HG03442 (cell line): ENCODE results near the gene ADAM8.

Source experiments
- ATAC-seq: cut with Tn5 transposase; IDR thresholded peaks from one replicate; pipeline ENCODE4 v1.9.1; 2021; ENCODE audit warnings: mild to moderate bottlenecking, moderate library complexity; ENCODE audit not compliant: unreplicated experiment

The ADAM8 gene

DNA sequence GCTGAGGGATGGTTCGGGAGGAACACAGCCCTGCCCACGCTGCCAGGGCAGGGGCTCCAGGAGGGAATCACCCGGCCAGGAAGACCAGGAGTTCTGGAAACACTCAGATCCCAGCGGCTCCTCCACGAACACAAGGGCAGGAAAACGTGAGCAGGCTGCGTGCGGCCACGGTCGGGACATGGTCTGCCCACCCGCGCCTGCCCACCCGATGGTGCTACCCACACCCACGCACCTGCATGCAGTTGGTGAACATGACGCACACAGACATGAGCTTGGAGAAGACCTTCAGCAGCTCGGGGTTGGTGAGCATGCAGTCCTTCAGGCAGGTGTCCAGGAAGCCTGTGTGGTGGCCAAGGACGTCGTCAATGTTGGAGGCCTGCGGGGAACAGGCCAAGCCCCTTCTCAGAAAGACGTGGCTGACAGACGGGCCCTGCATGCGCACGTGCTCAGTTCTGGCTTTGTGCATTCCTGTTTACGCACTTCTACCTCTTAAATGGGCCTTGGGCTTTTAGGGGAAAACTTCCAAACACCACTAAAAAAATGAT lies 6.2 kb upstream of the ADAM8 start:
- ATAC-seq: no peak

- no peak for ATAC-seq
Measured at GRCh38 chr10:133281628-133282372, 5.1 kb upstream of the ADAM8 start.

DNA sequence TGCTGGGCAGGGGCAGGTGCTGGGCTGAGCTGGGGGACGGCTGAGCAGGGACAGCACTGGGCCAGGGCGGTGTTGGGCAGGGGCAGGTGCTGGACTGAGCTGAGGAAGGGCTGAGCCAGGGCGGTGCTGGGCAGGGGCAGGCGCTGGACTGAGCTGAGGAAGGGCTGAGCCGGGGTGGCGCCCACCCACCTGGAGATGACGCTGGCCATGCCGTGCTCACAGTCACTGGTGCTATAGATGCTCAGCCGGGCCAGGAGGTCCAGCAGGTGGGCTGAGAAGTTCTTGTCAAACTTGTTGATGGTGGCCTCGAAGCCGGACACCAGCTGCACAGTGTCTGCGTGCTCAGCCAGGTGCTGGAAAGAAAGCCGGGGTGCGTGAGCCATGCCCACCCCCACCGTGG lies 4.4 kb upstream of the ADAM8 start:
- no peak for ATAC-seq

DNA sequence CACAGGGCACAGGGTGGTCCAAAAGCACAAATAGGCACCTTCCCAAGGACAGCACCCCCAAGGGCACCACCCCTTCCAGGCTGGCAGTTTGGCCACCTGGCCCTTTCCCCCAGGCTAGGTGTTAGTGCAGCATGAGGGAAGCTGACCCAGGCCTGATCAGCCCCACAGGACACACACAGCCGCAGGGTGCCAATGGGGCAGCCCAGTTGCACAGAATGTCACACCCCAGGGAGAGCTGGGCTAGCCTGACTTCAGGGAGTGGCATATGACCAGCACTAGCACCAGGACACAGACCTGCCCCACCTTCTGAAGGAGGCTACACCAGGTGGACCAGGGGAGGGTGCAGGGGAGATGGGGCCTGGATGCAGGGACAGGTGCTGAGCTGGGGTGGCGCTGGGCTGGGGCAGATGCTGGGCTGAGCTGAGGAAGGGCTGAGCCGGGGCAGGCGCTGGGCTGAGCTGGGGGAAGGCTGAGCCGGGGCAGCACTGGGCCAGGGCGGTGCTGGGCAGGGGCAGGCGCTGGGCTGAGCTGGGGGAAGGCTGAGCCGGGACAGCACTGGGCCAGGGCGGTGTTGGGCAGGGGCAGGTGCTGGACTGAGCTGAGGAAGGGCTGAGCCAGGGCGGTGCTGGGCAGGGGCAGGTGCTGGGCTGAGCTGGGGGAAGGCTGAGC lies 3.9 kb upstream of the ADAM8 start:
- ATAC-seq: no peak

GRCh38 chr10:133279326-133280226 lies 2.9 kb upstream of the ADAM8 start:
- ATAC-seq: no peak

- peak; percentile 37 for ATAC-seq
Measured at GRCh38 chr10:133278577-133279265, 2.1 kb upstream of the ADAM8 start.

DNA sequence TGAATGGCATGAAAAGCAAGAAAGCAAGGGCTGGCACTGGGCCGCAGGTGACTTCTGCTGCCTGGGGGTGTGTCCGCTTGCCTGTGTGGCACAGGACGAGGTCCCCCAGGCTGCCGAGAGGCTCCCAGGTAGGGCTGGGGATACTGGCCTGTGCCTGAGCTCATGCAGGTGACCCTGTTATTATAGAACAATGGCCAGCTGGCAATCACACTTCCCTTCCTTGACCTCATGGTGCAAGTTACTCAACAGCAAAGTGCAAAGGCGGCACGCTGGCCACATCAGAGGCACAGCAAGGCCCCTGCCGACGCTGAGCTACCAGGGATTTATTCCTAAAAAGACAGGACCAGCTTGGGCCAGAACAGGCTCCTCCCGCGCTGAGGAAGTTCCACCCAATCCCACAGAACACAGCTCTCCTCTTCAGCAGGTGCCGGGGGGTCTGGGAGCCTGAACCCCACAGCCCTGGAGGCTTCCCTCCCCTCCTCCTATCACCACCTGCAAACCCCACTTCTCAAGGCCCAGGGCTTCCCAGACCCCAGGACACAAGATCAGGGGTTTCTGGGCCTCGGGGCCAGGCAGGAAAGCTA lies 1.4 kb upstream of the ADAM8 start:
- no peak for ATAC-seq

GRCh38 chr10:133277277-133277992 lies 767 bp upstream of the ADAM8 start:
- ATAC-seq: no peak

DNA sequence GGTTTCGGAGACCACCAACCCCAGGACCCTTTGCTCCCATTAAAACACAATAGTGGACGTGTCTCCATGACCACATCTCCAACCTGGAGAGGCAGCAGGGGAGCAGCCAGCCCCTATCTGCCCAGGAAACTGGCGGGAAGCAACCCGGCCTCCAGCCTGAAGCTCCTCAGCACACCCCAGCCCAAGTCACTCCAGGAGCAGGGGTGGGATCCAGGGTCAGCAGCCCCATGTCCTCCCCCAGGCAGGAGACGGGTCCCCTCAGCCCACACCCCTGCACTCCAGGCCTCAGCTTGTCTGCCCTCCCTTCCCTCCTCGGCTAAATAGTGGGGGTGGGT lies 601 bp downstream of the ADAM8 start:
- no peak for ATAC-seq

DNA sequence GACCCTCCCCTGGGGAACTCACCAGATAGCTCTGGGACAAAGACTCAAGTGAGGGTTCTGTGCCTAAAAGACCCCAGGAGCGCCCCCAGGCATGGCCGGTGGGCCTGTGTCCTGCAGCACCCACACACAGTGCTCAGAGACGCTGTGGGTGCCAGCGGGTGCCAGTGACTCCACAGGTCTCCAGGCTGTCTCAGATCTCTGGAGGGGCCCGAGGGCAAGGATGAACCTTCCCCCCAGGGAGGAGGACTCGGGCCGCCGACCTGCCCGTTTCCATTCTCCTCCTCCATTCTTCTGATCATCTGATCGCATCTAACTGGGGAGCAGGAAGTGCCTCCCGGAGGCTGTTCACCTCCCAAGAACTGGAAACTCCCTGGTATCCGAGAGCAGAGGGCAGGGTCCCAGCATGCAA lies 980 bp downstream of the ADAM8 start:
- peak; percentile 30 for ATAC-seq

- ATAC-seq: peak; percentile 44
Measured at GRCh38 chr10:133274751-133275683, 1.7 kb downstream of the ADAM8 start.

GRCh38 chr10:133273534-133274143 lies 3.0 kb downstream of the ADAM8 start:
- no peak for ATAC-seq

GRCh38 chr10:133272964-133273420 lies 3.7 kb downstream of the ADAM8 start:
- ATAC-seq: no peak

DNA sequence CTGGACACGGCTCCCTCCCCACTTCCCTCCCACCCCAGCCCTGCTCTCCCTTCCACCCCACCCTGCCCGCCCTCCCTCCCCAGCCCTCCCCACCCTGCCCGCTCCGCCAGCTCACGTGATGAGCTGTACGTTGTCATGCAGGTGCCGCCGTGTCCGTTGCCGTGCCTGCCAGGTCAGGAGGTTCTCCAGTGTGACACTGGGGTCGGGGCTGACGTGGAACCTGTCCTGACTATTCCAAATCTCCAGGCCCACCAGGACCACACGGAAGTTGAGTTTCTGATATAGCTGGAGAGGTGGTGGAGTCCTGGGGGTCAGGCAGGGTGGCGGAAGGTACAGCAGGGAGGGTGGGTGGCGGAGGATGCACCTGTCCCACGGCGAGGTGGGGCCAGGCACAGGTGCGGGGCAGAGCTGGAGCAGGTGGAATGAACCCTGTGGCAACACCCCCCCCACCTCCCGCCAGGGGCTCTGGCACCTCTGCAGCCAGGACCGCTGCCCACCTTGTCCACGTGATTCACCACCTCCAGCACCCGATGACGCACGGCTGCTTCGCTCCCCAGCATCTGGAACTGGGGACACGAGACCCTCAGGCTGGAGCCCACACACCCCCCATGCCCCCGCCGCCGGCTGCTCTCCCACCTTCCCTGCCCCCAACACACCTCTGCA lies 4.2 kb downstream of the ADAM8 start:
- ATAC-seq: no peak

DNA sequence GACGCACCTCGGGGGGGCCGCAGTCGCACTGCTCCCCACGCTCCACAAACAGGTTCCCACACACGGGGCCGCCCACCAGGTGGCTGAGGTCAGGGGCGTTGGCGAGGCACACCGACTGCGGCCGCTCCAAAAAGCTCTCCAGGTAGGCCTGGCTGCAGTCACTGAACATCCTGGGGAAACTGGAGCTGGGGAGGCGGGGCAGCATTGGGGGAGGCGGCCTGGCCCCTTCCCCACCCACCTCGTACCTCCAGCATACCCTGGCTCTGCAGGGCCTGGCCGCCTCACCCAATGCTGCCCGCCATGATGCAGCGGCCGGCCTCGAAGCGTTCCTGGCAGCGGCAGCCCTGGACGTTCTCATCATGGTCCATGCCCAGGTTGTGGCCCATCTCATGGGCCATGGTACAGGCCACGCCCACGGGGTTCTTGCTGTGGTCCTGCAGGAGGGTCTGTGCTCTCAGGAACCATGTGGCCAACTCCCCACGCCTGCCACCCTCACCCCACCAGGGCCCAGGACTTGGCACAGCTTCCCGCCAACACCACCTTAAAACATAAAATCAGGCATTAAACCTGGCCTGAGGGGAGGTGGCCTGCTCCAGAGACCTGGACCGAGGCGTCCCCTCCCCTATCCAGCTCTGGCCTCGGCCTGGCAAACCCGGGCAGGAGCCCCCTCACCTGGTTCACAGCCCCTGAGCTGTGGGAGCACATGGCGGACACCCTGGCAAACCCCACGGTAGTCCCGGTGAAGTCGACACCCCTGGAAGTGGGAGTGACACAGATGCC lies 5.0 kb downstream of the ADAM8 start:
- no peak for ATAC-seq

GRCh38 chr10:133270773-133271297 lies 5.8 kb downstream of the ADAM8 start:
- ATAC-seq: no peak

DNA sequence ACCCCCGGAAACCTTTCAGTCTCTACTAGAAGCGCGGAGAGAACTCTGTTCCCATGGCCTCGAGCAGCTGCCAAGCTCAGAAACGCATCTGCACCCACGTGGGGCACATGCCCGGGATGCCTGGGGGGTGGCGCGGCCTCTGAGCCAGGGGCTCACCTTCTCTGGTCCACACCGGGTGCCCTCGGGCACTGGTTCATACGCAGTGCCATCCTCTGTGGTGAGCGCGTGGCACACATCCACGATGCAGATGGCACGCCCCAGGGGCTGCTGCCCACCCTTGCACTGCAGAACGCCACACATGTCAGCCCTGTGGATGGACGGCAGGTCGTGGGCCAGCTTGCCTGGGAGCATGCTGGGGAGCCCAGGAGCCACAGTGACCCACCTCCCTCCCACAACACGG lies 6.5 kb downstream of the ADAM8 start:
- ATAC-seq: no peak
